Measurements from ENCODE around the gene FHIT.

DNA sequence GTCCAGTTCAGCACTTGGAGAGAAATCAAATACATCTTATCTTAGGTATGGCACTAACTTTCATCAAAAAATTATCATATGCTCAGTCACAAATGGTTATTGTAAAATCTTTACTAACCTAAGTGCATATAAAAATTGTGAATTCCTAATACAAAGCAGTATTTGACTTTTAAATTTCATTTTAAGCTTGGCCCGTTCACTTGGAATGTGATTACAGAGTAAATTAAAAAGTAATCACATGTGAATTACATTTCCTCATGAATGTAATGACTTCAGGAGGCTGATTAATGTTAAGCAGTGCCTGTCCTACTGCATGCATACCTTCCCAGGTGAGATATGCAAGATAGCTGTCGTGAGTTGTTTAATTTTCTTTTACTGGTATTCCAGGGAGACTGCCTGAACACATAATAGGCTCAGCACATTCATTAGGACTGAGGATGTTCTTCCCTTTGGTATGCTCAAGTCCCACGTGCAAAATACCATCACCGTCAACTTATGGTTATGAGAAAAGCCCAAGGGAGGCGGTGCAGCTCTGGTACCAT, 1053.0 kb downstream of the FHIT start:
- no peak for TF ChIP-seq POLR2A (IDR thresholded peaks at IDR 0.05; ENCODE audit: low read length)
- no peak for TF ChIP-seq GATA1 (IDR thresholded peaks at IDR 0.05; ENCODE audit: low read depth, low read length)

All from erythroblast (primary cell).